ENCODE results near the gene VIPR1.
A peak's percentile ranks its signal among the peaks of the same experiment; 100 is the strongest.

The VIPR1 gene

GRCh38 chr3:42493798-42494151, 8.7 kb upstream of the VIPR1 start:
- DNase-seq (ENCODE audit: low read depth in 2 of 2), result no peak

- DNase-seq (ENCODE audit: low read depth in 2 of 2), result no peak
Measured at GRCh38 chr3:42495393-42495792, 7.0 kb upstream of the VIPR1 start.

GRCh38 chr3:42497009-42497731, 5.3 kb upstream of the VIPR1 start:
- DNase-seq (ENCODE audit: low read depth in 2 of 2), result no peak

GRCh38 chr3:42498034-42498433, 4.4 kb upstream of the VIPR1 start:
- no peak for DNase-seq (ENCODE audit: low read depth in 2 of 2)

GRCh38 chr3:42498791-42499477, 3.5 kb upstream of the VIPR1 start:
- DNase-seq (ENCODE audit: low read depth in 2 of 2), result no peak

GRCh38 chr3:42499478-42499871, 3.0 kb upstream of the VIPR1 start:
- no peak for DNase-seq (ENCODE audit: low read depth in 2 of 2)

GRCh38 chr3:42500091-42500490, 2.4 kb upstream of the VIPR1 start:
- no peak for DNase-seq (ENCODE audit: low read depth in 2 of 2)

GRCh38 chr3:42500909-42501308, 1.5 kb upstream of the VIPR1 start:
- DNase-seq (ENCODE audit: low read depth in 2 of 2), result no peak

- no peak for DNase-seq (ENCODE audit: low read depth in 2 of 2)
Measured at GRCh38 chr3:42501321-42501680, 1.1 kb upstream of the VIPR1 start.

GRCh38 chr3:42501681-42502428, 588 bp upstream of the VIPR1 start:
- DNase-seq (ENCODE audit: low read depth in 2 of 2), result peak; percentile 40 to 55

GRCh38 chr3:42503251-42503924, 945 bp downstream of the VIPR1 start:
- DNase-seq (ENCODE audit: low read depth in 2 of 2), result no peak

- no peak for DNase-seq (ENCODE audit: low read depth in 2 of 2)
Measured at GRCh38 chr3:42503957-42504333, 1.5 kb downstream of the VIPR1 start.

- DNase-seq (ENCODE audit: low read depth in 2 of 2), result no peak
Measured at GRCh38 chr3:42504334-42505127, 2.1 kb downstream of the VIPR1 start.

GRCh38 chr3:42505128-42505848, 2.8 kb downstream of the VIPR1 start:
- no peak for DNase-seq (ENCODE audit: low read depth in 2 of 2)

- DNase-seq (ENCODE audit: low read depth in 2 of 2), result no peak
Measured at GRCh38 chr3:42505849-42506410, 3.5 kb downstream of the VIPR1 start.

- no peak for DNase-seq (ENCODE audit: low read depth in 2 of 2)
Measured at GRCh38 chr3:42507252-42507651, 4.8 kb downstream of the VIPR1 start.

GRCh38 chr3:42507761-42508335, 5.4 kb downstream of the VIPR1 start:
- no peak for DNase-seq (ENCODE audit: low read depth in 2 of 2)

- DNase-seq (ENCODE audit: low read depth in 2 of 2), result no peak
Measured at GRCh38 chr3:42508562-42508961, 6.1 kb downstream of the VIPR1 start.

GRCh38 chr3:42509111-42509510, 6.7 kb downstream of the VIPR1 start:
- no peak for DNase-seq (ENCODE audit: low read depth in 2 of 2)

- DNase-seq (ENCODE audit: low read depth in 2 of 2), result no peak
Measured at GRCh38 chr3:42510325-42510724, 7.9 kb downstream of the VIPR1 start.

Measured in stimulated activated CD4-positive, alpha-beta T cell treated with anti-CD3 and anti-CD28 coated beads, Interleukin-1b, Interleukin-23, amount 100 ng/mL, for 4 hours (primary cell).